CD4-positive, alpha-beta T cell (primary cell): Measurements from ENCODE around the gene KMT2D. TPM values are rescaled to one million over a fixed set of nuclear protein-coding genes. Genes with fewer than 3 reads are reported as not detected.

Experiments
- ATAC-seq: fragments of 200-7000 bp; cut with Tn5 transposase; one replicate; pipeline ENCODE4 v1.10.0; 2022; ENCODE audit warnings: mild to moderate bottlenecking; ENCODE audit not compliant: poor library complexity
- CTCF ChIA-PET: fragments of 350-600 bp; sonication (Branson Sonifier 250); formaldehyde crosslinking; loops from one replicate; lab custom pipeline; 2021; ENCODE audit warnings: antibody characterized with exemption, inconsistent platforms; lab: Charles Lee
- POLR2A ChIA-PET: fragments of 350-600 bp; sonication (Branson Sonifier 250); formaldehyde crosslinking; loops from one replicate; lab custom pipeline; 2021; ENCODE audit warnings: antibody characterized with exemption, inconsistent platforms; lab: Charles Lee
- DNase-seq, 14 experiments: peaks; one replicate each; pipeline ENCODE4 v3.0.0-alpha.2; 2013 to 2020; ENCODE audit warnings: mixed read lengths in 2 of 14
- H3K27ac ChIP-seq, 2 donors: one replicate each; pipeline versions ENCODE4 v1.5.1 to v1.7.0; 2013; ENCODE audit warnings: low read length in 2 of 2, low read depth in 1 of 2, mild to moderate bottlenecking in 1 of 2
- H3K27me3 ChIP-seq, 2 experiments: 1 replicate in 1 of 2; 2 replicates in 1 of 2; pipeline versions ENCODE4 v1.6.1 to v1.7.0; 2013; ENCODE audit warnings: low read length in 2 of 2, control low read depth in 1 of 2, mild to moderate bottlenecking in 1 of 2, moderate library complexity in 1 of 2; ENCODE audit not compliant: insufficient read depth in 2 of 2, control insufficient read depth in 1 of 2
- H3K36me3 ChIP-seq: one replicate; pipeline ENCODE4 v1.6.1; 2013; ENCODE audit warnings: low read length, control low read depth; ENCODE audit not compliant: insufficient read depth
- H3K4me1 ChIP-seq: one replicate; pipeline ENCODE4 v1.6.1; 2013; ENCODE audit warnings: low read length, control low read depth; ENCODE audit not compliant: insufficient read depth
- H3K4me3 ChIP-seq: one replicate; pipeline ENCODE4 v1.5.1; 2013; ENCODE audit warnings: mild to moderate bottlenecking, low read length, moderate library complexity
- H3K9me3 ChIP-seq, 2 experiments: 1 replicate in 1 of 2; 2 replicates in 1 of 2; pipeline versions ENCODE4 v1.6.1 to v1.7.0; 2013; ENCODE audit warnings: low read length in 2 of 2, mild to moderate bottlenecking in 2 of 2, control low read depth in 1 of 2, moderate library complexity in 1 of 2; ENCODE audit not compliant: control insufficient read depth in 1 of 2, insufficient read depth in 1 of 2
- H3K27ac Mint-ChIP-seq: one replicate; pipeline ENCODE4 v1.8.0; 2020; ENCODE audit warnings: mixed read lengths
- H3K27me3 Mint-ChIP-seq: one replicate; pipeline ENCODE4 v1.8.0; 2021; ENCODE audit warnings: mixed read lengths
- H3K36me3 Mint-ChIP-seq: one replicate; pipeline ENCODE4 v1.8.0; 2021; ENCODE audit warnings: low read depth, mixed read lengths
- H3K4me1 Mint-ChIP-seq: one replicate; pipeline ENCODE4 v1.8.0; 2021; ENCODE audit warnings: low read depth, mixed read lengths
- H3K4me3 Mint-ChIP-seq: one replicate; pipeline ENCODE4 v1.8.0; 2020; ENCODE audit warnings: mild to moderate bottlenecking, mixed read lengths
- H3K9me3 Mint-ChIP-seq: one replicate; pipeline ENCODE4 v1.8.0; 2020; ENCODE audit warnings: mixed read lengths
- CTCF ChIP-seq: fragments of 200-600 bp; IDR thresholded peaks from one replicate; pipeline ENCODE4 v1.8.0; 2022; ENCODE audit warnings: antibody characterized with exemption, mild to moderate bottlenecking
- intact Hi-C, 2 experiments: fragments of 100-400 bp; cut with DNase I in 1 of 2; cut with micrococcal nuclease in 1 of 2; formaldehyde crosslinking; loops; one replicate each; pipeline versions ENCODE4 v1.15.1 to v1.9.0; 2023 to 2025; cut with DNase I, micrococcal nuclease
- total RNA-seq, 174 experiments: library from RNA in 2 of 174; stranded (reverse) in 2 of 174; gene quantifications; one replicate each; pipeline ENCODE4 v1.2.3 and lab custom pipeline; 2021 to 2026

KMT2D gene
- total RNA-seq, 2 experiments from 2014 or later = 107 to 110 TPM

- Mint-ChIP-seq H3K4me3 (peak within 1 kb of the TSS; percentile 97), H3K36me3 (peaks cover 74% of the 10 kb centered on the region)
- POLR2A ChIA-PET = interaction anchor here (0.6 to 1.9 kb wide), 8 partner anchors 19 to 113 kb away, joined by 3 to 10 read pairs (median 3); partner anchors contain the start of genes ARF3, DDN, RHEBL1 and TUBA1B
These were observed 42.1 kb downstream of the KMT2D start, which contains the start of gene PRKAG1 for GRCh38 chr12:49018261-49019119. Gene PRKAG1, minus strand, starts transcription at chr12:49018776. Its CDS starts 36 bp downstream, at chr12:49018740.

DNA sequence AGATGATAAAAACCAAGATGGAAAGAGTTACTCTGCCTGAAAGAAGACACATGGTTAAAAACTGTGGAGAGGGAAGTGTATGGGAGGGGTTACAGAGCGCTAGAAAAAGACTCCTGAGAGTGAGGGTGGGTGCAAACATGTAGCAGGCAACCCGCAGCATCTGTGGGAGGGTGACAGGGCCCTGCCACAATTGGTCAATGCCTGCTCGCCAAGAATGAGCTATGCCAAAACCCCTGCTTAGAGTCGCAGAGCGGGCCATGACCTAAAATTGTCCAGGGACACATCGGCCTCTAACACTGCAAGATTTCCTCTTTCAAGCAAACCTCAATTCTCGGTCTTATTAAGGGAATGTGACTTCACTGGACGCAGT lies 42.7 kb downstream of the KMT2D start:
- intact Hi-C loops = loop anchor here in 1 of 2 experiments (1.0 to 2.0 kb wide), 3 partner anchors 22 to 165 kb away; partner anchors contain the start of gene DDX23
- Histone ChIP-seq H3K36me3 (peaks cover 32% of the 10 kb centered on the region), H3K9me3 (no peaks in the 10 kb centered on the region), H3K4me3 (peak overlapping the region; percentile 73), H3K27me3 (no peaks in the 10 kb centered on the region), H3K4me1 (peaks cover 27% of the 10 kb centered on the region), H3K27ac (peak overlapping the region; percentile 94 to 97)
- DNase-seq = peak in 2 of 14 experiments; percentile 15 to 18
- Mint-ChIP-seq H3K4me1 (peaks cover 50% of the 10 kb centered on the region), H3K4me3 (peak overlapping the region; percentile 97), H3K27me3 (no peaks in the 10 kb centered on the region), H3K9me3 (no peaks in the 10 kb centered on the region), H3K27ac (peak overlapping the region; percentile 99), H3K36me3 (peaks cover 73% of the 10 kb centered on the region)
- ChIA-PET POLR2A (interaction anchor here (0.6 to 1.5 kb wide), 6 partner anchors 18 to 76 kb away, joined by 3 to 10 read pairs (median 3); partner anchors contain the start of genes ARF3 and DDN), CTCF (interaction anchor here (0.6 to 4.9 kb wide), 8 partner anchors 20 to 70 kb away, joined by 3 to 35 read pairs (median 6); partner anchors contain the start of genes ARF3 and WNT1)
- ATAC-seq = no peak
- TF ChIP-seq CTCF = no peak

More at GRCh38 chr12:49018261-49019119, 42.1 kb downstream of the KMT2D start, which contains the start of gene PRKAG1:
- DNase-seq (peak; percentile 94 to 99 (median 96)), ATAC-seq (peak; percentile 90)
- Mint-ChIP-seq H3K4me1 (peaks cover 50% of the 10 kb centered on the region), H3K27me3 (no peaks in the 10 kb centered on the region), H3K27ac (peak within 1 kb of the TSS; percentile 99), H3K9me3 (no peaks in the 10 kb centered on the region)
- peak within 1 kb of the TSS; percentile 94 to 97 for H3K27ac ChIP-seq
- intact Hi-C loops = loop anchor here in 1 of 2 experiments (1.0 to 2.0 kb wide), 3 partner anchors 22 to 166 kb away; partner anchors contain the start of gene DDX23
- TF ChIP-seq CTCF = peak; percentile 60
- CTCF ChIA-PET = interaction anchor here (0.6 to 4.9 kb wide), 13 partner anchors 20 to 165 kb away, joined by 3 to 39 read pairs (median 5); partner anchors contain the start of genes ARF3 and WNT1
- H3K36me3 ChIP-seq = peaks cover 35% of the 10 kb centered on the region
- H3K4me3 ChIP-seq = peak within 1 kb of the TSS; percentile 73
- H3K4me1 ChIP-seq = peaks cover 27% of the 10 kb centered on the region
- H3K27me3 ChIP-seq = no peaks in the 10 kb centered on the region
- no peaks in the 10 kb centered on the region for H3K9me3 ChIP-seq

DNA sequence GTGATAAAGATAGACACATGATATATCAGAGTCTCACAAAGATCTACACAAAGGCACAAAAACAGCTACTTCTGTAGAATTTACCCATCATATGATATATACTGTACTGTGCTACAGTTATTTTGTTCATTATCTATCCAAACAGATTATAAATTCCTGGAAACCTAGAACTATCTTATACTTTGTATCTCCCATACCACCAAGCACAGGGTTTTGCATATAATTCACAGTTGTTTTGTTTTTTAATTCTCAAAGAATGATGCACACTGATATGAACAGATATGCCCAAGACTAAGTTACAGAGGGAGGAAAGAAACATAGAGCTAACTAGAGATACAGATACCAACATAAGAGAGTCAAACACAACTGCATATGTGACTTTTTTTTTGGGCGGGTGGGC lies 45.4 kb downstream of the KMT2D start:
- Histone ChIP-seq H3K27me3 (no peaks in the 10 kb centered on the region), H3K9me3 (no peaks in the 10 kb centered on the region), H3K4me1 (peaks cover 27% of the 10 kb centered on the region), H3K36me3 (peaks cover 32% of the 10 kb centered on the region), H3K27ac (no peak overlapping the region), H3K4me3 (no peak overlapping the region)
- peak overlapping the region; percentile 15 for H3K27ac Mint-ChIP-seq
- no peaks in the 10 kb centered on the region for H3K9me3 Mint-ChIP-seq
- no peak for ATAC-seq
- no peak for DNase-seq
- peak overlapping the region; percentile 55 for H3K4me3 Mint-ChIP-seq
- no peak for TF ChIP-seq CTCF
- POLR2A ChIA-PET = interaction anchor here (0.7 to 3.4 kb wide), 4 partner anchors 10 to 116 kb away, joined by 4 to 11 read pairs (median 5); partner anchors contain the start of genes ARF3 and TUBA1B
- peaks cover 78% of the 10 kb centered on the region for H3K36me3 Mint-ChIP-seq
- CTCF ChIA-PET = interaction anchor here (0.6 to 4.9 kb wide), 7 partner anchors 18 to 180 kb away, joined by 3 to 35 read pairs (median 4); partner anchors contain the start of gene RHEBL1
- H3K27me3 Mint-ChIP-seq = no peaks in the 10 kb centered on the region
- intact Hi-C loops = loop anchor here in 1 of 2 experiments (2.0 kb wide), 1 partner anchor 18 kb away; no protein-coding TSS in a partner anchor
- H3K4me1 Mint-ChIP-seq = peaks cover 50% of the 10 kb centered on the region
